Stimulated activated CD4-positive, alpha-beta T cell treated with anti-CD3 and anti-CD28 coated beads, Interleukin-2, amount 100 ng/mL, for 4 hours (primary cell): Measurements from ENCODE around the gene MATN1.
A peak's percentile ranks its signal among the peaks of the same experiment; 100 is the strongest.

Experiments used
- DNase-seq: peaks from one replicate; pipeline ENCODE4 v3.0.0-alpha.2; 2020; ENCODE audit warnings: low read depth

The MATN1 gene

GRCh38 chr1:30731109-30731805, 7.9 kb upstream of the MATN1 start:
- no peak for DNase-seq

- DNase-seq: no peak
Measured at GRCh38 chr1:30730346-30731108, 7.1 kb upstream of the MATN1 start.

- DNase-seq: no peak
Measured at GRCh38 chr1:30729901-30730300, 6.5 kb upstream of the MATN1 start.

GRCh38 chr1:30728832-30729638, 5.7 kb upstream of the MATN1 start:
- DNase-seq: no peak

GRCh38 chr1:30728340-30728739, 5.0 kb upstream of the MATN1 start:
- DNase-seq: no peak

GRCh38 chr1:30727824-30728223, 4.4 kb upstream of the MATN1 start:
- no peak for DNase-seq

- no peak for DNase-seq
Measured at GRCh38 chr1:30726773-30727684, 3.6 kb upstream of the MATN1 start.

- no peak for DNase-seq
Measured at GRCh38 chr1:30726236-30726635, 2.9 kb upstream of the MATN1 start.

- DNase-seq: no peak
Measured at GRCh38 chr1:30725450-30726095, 2.2 kb upstream of the MATN1 start.

- DNase-seq: no peak
Measured at GRCh38 chr1:30724655-30725421, 1.5 kb upstream of the MATN1 start.

GRCh38 chr1:30724175-30724574, 790 bp upstream of the MATN1 start:
- no peak for DNase-seq

- DNase-seq: no peak
Measured at GRCh38 chr1:30721812-30722537, 1.4 kb downstream of the MATN1 start.

GRCh38 chr1:30721341-30721793, 2.0 kb downstream of the MATN1 start:
- DNase-seq: no peak

- no peak for DNase-seq
Measured at GRCh38 chr1:30720271-30721223, 2.8 kb downstream of the MATN1 start.

GRCh38 chr1:30719406-30720270, 3.7 kb downstream of the MATN1 start:
- no peak for DNase-seq

- peak; percentile 76 for DNase-seq
Measured at GRCh38 chr1:30718636-30719405, 4.6 kb downstream of the MATN1 start.
